Loucy (cell line): ENCODE measurements around the gene GNAL.

Source experiments
- H2AFZ ChIP-seq: fragments of 200-600 bp; sonication (generic); 2 replicates; pipeline ENCODE4 v1.6.0; 2016; ENCODE audit warnings: antibody characterized with exemption, mild to moderate bottlenecking, low read length, moderate library complexity
- H3F3A ChIP-seq: fragments of 200-600 bp; 2 replicates; pipeline ENCODE4 v1.6.0; 2016; ENCODE audit warnings: antibody characterized with exemption, low read depth, mild to moderate bottlenecking
- H3K27me3 ChIP-seq: fragments of 200-600 bp; sonication (generic); 2 replicates; pipeline ENCODE4 v1.6.1; 2014; ENCODE audit warnings: low read length, mild to moderate bottlenecking; ENCODE audit not compliant: insufficient read depth, poor library complexity, severe bottlenecking
- H3K36me3 ChIP-seq: fragments of 200-600 bp; sonication (generic); 2 replicates; pipeline ENCODE4 v1.6.1; 2016; ENCODE audit warnings: low read length; ENCODE audit not compliant: insufficient read depth
- H3K4me1 ChIP-seq: fragments of 200-600 bp; sonication (generic); 2 replicates; pipeline ENCODE4 v1.5.1; 2014; ENCODE audit warnings: low read length, mild to moderate bottlenecking; ENCODE audit not compliant: insufficient read depth, poor library complexity, severe bottlenecking
- H3K4me2 ChIP-seq: fragments of 200-600 bp; sonication (generic); 2 replicates; pipeline ENCODE4 v1.6.0; 2014; ENCODE audit warnings: antibody characterized with exemption, low read length, low read depth, mild to moderate bottlenecking; ENCODE audit not compliant: poor library complexity, severe bottlenecking
- H3K4me3 ChIP-seq: fragments of 200-600 bp; sonication (generic); 2 replicates; pipeline ENCODE4 v1.5.1; 2014; ENCODE audit warnings: low read length, mild to moderate bottlenecking, mixed read lengths; ENCODE audit not compliant: poor library complexity, severe bottlenecking
- H3K79me2 ChIP-seq: fragments of 200-600 bp; sonication (generic); 2 replicates; pipeline ENCODE4 v1.6.1; 2014; ENCODE audit warnings: low read length; ENCODE audit not compliant: insufficient read depth
- H3K9ac ChIP-seq: fragments of 200-600 bp; sonication (generic); 2 replicates; pipeline ENCODE4 v1.6.0; 2014; ENCODE audit warnings: mild to moderate bottlenecking, low read depth, low read length, moderate library complexity; ENCODE audit not compliant: poor library complexity, severe bottlenecking
- H3K9me2 ChIP-seq: fragments of 200-600 bp; sonication (generic); replicated peaks from 2 replicates; pipeline ENCODE4 v1.6.1; 2016; ENCODE audit warnings: low read depth, low read length, mixed read lengths
- H3K9me3 ChIP-seq: fragments of 200-600 bp; sonication (generic); 2 replicates; pipeline ENCODE4 v1.6.1; 2014; ENCODE audit warnings: mild to moderate bottlenecking, antibody characterized with exemption, low read length, low read depth; ENCODE audit not compliant: insufficient read depth
- H4K20me1 ChIP-seq: fragments of 200-600 bp; sonication (generic); 2 replicates; pipeline ENCODE4 v1.6.0; 2014; ENCODE audit warnings: antibody characterized with exemption, low read length, mild to moderate bottlenecking; ENCODE audit not compliant: insufficient read depth, poor library complexity, severe bottlenecking
- CTCF ChIP-seq: fragments of 200-600 bp; sonication (generic); conservative IDR thresholded peaks from 2 replicates; pipeline ENCODE4 v1.5.1; 2014; ENCODE audit warnings: mild to moderate bottlenecking, antibody characterized with exemption, low read length
- EZH2phosphoT487 ChIP-seq: fragments of 200-600 bp; IDR thresholded peaks from 2 replicates; pipeline ENCODE4 v1.6.1; 2018; ENCODE audit warnings: antibody characterized with exemption, mild to moderate bottlenecking, moderate library complexity, borderline replicate concordance

Gene GNAL

GRCh38 chr18:11923450-11923849 lies 234.4 kb downstream of the GNAL start:
- Histone ChIP-seq H3K79me2 (no peaks in the 10 kb centered on the region), H3K9me3 (no peaks in the 10 kb centered on the region), H2AFZ (no peak overlapping the region), H3K4me1 (no peaks in the 10 kb centered on the region), H3K36me3 (no peaks in the 10 kb centered on the region), H4K20me1 (no peaks in the 10 kb centered on the region), H3K4me3 (no peak overlapping the region), H3F3A (no peaks in the 10 kb centered on the region), H3K4me2 (no peak overlapping the region), H3K27me3 (no peaks in the 10 kb centered on the region), H3K9ac (no peak overlapping the region), H3K9me2 (no peaks in the 10 kb centered on the region)
- TF ChIP-seq EZH2phosphoT487 = no peak
- no peak for TF ChIP-seq CTCF

- Histone ChIP-seq H3K9me2 (no peaks in the 10 kb centered on the region), H2AFZ (no peak overlapping the region), H3K9ac (no peak overlapping the region), H3K4me2 (no peak overlapping the region), H3K36me3 (no peaks in the 10 kb centered on the region), H3K79me2 (no peaks in the 10 kb centered on the region), H3K4me1 (no peaks in the 10 kb centered on the region), H3K27me3 (no peaks in the 10 kb centered on the region), H3K9me3 (no peaks in the 10 kb centered on the region), H4K20me1 (no peaks in the 10 kb centered on the region), H3F3A (no peaks in the 10 kb centered on the region), H3K4me3 (no peak overlapping the region)
- TF ChIP-seq CTCF (no peak), EZH2phosphoT487 (no peak)
Measured at GRCh38 chr18:11925800-11926481, 236.9 kb downstream of the GNAL start.

- no peaks in the 10 kb centered on the region for H3K36me3 ChIP-seq
- H3K4me1 ChIP-seq = no peaks in the 10 kb centered on the region
- no peaks in the 10 kb centered on the region for H3K9me3 ChIP-seq
- no peaks in the 10 kb centered on the region for H3K27me3 ChIP-seq
- TF ChIP-seq CTCF (no peak), EZH2phosphoT487 (no peak)
- no peak overlapping the region for H2AFZ ChIP-seq
- no peak overlapping the region for H3K4me2 ChIP-seq
- H3K4me3 ChIP-seq = no peak overlapping the region
- H3K79me2 ChIP-seq = no peaks in the 10 kb centered on the region
- no peaks in the 10 kb centered on the region for H3F3A ChIP-seq
- H3K9me2 ChIP-seq = no peaks in the 10 kb centered on the region
- H4K20me1 ChIP-seq = no peaks in the 10 kb centered on the region
- H3K9ac ChIP-seq = no peak overlapping the region
Measured at GRCh38 chr18:11927497-11927896, 238.4 kb downstream of the GNAL start.
